Gastrocnemius medialis (tissue), 4 donors: ENCODE results near the gene MACIR.

Experiments
- POLR2A ChIP-seq, 2 donors: fragments of 450-650 bp; IDR thresholded peaks; one replicate each; pipeline ENCODE4 v1.6.1; 2017; ENCODE audit warnings: antibody characterized with exemption in 2 of 2, mild to moderate bottlenecking in 2 of 2, moderate library complexity in 2 of 2
- TF ChIP-seq, protein P1 (sequence below), 5 experiments: fragments of 450-650 bp in 3 of 5; fragments of 200-600 bp in 2 of 5; sonication (generic) in 2 of 5; IDR thresholded peaks in 4 of 5; conservative IDR thresholded peaks in 1 of 5; 1 replicate in 4 of 5; 2 replicates in 1 of 5; pipeline ENCODE4 v1.5.1; 2016 to 2019; ENCODE audit warnings: antibody characterized with exemption in 5 of 5, mild to moderate bottlenecking in 3 of 5, moderate library complexity in 3 of 5

DNA sequence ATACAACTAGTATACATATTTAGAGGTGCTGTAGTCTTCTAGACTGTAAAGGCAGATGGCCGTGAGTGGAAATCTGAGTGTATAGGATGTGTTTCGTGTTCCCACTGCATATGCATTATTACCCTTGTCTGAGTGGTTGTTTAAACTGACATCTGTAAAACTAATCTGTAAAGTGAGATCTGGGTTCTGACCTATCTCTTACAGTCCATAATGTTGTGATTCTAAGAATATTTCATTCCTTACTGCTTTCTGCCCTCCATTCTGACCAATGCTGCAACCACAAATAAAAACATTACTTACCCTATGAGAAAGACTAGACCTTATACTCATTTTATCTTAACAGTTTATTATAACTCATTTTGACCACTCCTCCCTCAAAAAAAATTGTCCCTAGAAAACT, 47.6 kb upstream of the MACIR start:
- TF ChIP-seq, protein P1, sequence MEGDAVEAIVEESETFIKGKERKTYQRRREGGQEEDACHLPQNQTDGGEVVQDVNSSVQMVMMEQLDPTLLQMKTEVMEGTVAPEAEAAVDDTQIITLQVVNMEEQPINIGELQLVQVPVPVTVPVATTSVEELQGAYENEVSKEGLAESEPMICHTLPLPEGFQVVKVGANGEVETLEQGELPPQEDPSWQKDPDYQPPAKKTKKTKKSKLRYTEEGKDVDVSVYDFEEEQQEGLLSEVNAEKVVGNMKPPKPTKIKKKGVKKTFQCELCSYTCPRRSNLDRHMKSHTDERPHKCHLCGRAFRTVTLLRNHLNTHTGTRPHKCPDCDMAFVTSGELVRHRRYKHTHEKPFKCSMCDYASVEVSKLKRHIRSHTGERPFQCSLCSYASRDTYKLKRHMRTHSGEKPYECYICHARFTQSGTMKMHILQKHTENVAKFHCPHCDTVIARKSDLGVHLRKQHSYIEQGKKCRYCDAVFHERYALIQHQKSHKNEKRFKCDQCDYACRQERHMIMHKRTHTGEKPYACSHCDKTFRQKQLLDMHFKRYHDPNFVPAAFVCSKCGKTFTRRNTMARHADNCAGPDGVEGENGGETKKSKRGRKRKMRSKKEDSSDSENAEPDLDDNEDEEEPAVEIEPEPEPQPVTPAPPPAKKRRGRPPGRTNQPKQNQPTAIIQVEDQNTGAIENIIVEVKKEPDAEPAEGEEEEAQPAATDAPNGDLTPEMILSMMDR (IDR thresholded peaks at IDR 0.05 in 4 of 5, conservative IDR thresholded peaks at IDR 0.05 in 1 of 5), result no peak
- TF ChIP-seq POLR2A (IDR thresholded peaks at IDR 0.05), result no peak
